Epithelial cell of esophagus (primary cell): Measurements from ENCODE around the gene KRTAP4-12.
"Not testable (repeated sequence)": the region's sequence is repeated elsewhere in the genome, so short reads cannot be mapped to it uniquely, and the experiment has no call there.

Source experiments
- DNase-seq: peaks from one replicate; pipeline ENCODE4 v3.0.0; 2010; ENCODE audit warnings: low read depth
- H3K4me3 ChIP-seq: 2 replicates; pipeline ENCODE4 v1.5.1; 2011; ENCODE audit warnings: mild to moderate bottlenecking, low read length, control low read depth
- CTCF ChIP-seq: IDR thresholded peaks from 2 replicates; pipeline ENCODE4 v1.5.1; 2011; ENCODE audit warnings: low read depth, mild to moderate bottlenecking, low read length, control low read depth, inconsistent platforms; ENCODE audit not compliant: insufficient read depth; ENCODE audit errors: missing control alignments

Gene KRTAP4-12

DNA sequence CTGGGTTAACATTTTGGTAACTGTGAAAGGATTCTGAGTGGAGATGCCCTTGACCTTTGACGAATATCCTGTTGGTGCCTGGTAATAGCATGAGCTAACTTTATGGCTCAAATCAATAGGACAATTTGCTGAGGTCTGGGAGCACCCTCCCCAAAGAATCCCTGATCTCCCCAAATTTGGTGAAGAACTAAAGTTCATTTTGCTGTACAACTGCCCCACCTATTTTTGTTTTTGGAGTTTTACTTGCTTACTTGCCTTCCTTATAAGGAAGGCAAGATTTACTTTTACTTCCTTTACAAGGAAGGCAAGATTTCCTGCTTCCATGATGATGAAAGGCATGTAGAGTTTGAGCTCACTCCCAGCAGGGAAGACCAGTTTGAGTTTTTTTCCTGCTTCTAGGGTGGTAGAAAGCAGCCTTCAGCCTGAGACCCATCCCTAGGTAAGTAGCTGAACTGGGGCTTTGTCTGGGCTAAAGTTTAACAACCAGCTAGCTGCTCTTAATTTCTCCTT is 16.0 kb downstream of the KRTAP4-12 start:
- H3K4me3 ChIP-seq, result no peak overlapping the region
- no peak for TF ChIP-seq CTCF
- DNase-seq, result no peak

GRCh38 chr17:41105347-41105746 is 18.6 kb downstream of the KRTAP4-12 start, which contains the start of gene KRTAP4-9:
TSS of gene KRTAP4-9 (plus strand) at chr17:41105389. CDS start at chr17:41105389, 0 bp downstream.
- DNase-seq, H3K4me3 ChIP-seq: not testable (repeated sequence)

- peak; percentile 65 for DNase-seq
Measured at GRCh38 chr17:41104386-41105038, 19.5 kb downstream of the KRTAP4-12 start.

GRCh38 chr17:41103896-41104295 is 20.1 kb downstream of the KRTAP4-12 start:
- H3K4me3 ChIP-seq, result no peak overlapping the region
- no peak for DNase-seq
- no peak for TF ChIP-seq CTCF

More at GRCh38 chr17:41104386-41105038, 19.5 kb downstream of the KRTAP4-12 start:
- not testable (repeated sequence) for H3K4me3 ChIP-seq

- TF ChIP-seq CTCF, result no peak
- DNase-seq, result no peak
- no peak within 1 kb of the TSS for H3K4me3 ChIP-seq
Measured at GRCh38 chr17:41101586-41102259, 22.3 kb downstream of the KRTAP4-12 start, which contains the start of gene KRTAP4-16. TSS of gene KRTAP4-16 (minus strand) at chr17:41102209. CDS start at chr17:41102209, 0 bp downstream.

DNA sequence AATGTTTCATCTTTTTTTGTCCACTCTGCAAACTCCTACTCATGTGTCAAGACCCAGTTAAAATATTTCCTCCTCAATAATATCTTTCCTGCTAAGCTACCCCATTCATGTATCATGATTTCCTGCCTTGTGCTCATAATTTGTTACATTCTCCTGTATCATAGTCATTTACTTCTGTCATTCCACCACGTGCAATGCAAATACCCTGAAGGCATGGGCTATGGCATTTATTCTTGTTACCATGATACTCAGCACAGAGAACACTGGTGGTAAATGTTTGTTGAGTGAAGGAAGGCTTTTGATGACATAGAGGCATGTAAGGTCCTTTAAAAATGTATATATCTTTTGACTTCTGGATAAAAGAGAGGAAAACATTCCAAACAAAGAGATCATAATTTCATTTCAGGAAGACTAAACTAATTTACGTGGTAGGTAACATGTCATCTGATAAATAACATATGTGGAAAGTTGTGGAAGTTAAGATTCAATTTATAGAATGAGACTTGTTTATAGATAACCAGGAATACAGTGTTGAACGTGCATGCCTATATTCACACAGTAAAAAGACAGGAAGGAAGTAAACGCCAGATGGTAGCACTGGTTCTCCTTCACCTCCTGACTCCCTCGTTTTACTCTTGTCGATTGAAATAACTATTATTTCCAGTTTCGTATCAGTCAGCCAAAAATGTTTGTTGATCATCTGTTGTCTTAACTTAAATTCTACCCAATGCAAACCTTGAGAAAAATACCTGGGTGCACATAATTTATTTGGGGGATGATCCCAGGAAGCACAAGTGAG is 24.1 kb downstream of the KRTAP4-12 start:
- peak; percentile 91 for DNase-seq
- H3K4me3 ChIP-seq, result not testable (repeated sequence)

DNA sequence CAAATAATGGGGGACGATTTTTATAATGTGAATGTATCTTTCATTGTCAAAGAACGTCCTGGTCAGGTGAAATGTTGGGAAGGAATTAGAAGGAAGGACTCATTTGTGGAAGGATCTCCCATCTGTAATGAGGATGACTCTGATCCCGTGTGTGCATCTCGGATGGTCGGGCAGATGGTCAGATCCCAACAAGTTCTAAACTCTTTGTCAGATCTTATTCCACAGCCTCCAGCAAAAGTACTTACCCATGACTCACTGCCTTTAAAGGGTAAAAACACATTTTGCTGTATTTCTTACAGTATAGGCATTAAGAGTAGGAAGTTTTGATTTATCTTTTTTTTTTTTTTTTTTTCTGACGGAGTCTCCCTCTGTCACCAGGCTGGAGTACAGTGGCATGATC is 25.5 kb downstream of the KRTAP4-12 start:
- TF ChIP-seq CTCF, result no peak
- H3K4me3 ChIP-seq, result no peak overlapping the region
- DNase-seq, result peak; percentile 86

DNA sequence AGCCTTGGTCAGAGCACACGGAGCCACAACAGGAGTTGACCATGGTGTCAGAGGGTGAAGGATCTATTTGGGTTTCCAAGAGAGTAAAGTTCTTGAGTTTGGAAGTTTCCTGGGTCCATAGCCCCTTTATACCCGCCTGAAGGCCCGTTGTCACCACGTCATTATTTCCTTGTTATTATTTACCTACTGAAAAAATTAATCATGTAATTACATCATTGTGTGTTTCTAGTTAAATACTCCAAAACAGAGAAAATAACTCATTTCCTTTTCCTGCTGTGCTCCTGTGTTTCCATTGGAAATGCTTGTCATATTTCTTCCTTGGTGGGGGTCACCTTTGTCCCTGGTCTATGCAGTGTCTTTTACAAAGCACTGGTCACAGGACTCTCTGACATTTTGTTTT is 25.9 kb downstream of the KRTAP4-12 start, which contains the start of gene KRTAP4-8:
TSS of gene KRTAP4-8 (minus strand) at position 101 of the 400 bp plus-strand sequence. CDS start at position 43, 58 bp downstream.
- no peak for DNase-seq
- TF ChIP-seq CTCF, result no peak
- no peak within 1 kb of the TSS for H3K4me3 ChIP-seq
